Measurements from ENCODE around the gene LETMD1. TPM values are rescaled to one million over a fixed set of nuclear protein-coding genes. Genes with fewer than 3 reads are reported as not detected.

Gene LETMD1
- total and polyA plus RNA-seq, 2 of the 13 experiments (the other 11 are each of a cell fraction or from before 2014, with no cell fraction given), result 43.3 to 87.7 TPM

DNA sequence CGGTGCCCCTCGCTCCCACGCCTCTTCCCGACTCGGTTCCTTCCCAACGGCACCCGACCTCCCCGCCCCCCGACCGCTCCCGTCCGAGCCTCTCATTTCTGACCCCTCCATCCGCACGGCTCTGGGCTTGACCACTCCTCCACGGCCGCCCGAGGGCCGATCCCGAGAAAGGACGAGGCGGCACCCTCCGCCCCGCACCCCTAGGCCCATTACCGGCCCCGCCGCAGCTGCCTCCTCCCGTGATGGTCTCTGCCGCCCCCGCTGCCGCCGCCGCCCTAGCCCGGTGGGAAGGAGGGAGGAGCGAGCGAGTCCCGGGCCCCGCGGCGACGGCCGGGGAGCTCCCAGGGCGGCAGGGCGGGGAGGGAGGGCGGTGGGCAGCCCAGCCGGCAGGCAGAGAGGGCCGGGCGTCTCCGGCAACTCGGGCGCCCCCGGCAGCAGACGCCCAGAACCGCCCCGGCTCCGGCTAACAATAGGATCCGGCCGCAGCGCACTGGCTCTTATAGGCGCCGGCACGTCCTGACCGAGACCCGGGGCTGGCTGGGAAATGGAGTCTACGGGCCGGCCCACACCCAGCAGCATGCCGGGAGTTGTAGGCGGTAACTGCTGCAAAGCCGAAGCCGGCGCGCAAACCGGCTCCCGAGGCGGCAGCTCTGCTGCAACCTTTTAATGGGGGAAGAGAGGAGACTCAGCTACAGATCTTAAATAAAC is 35.2 kb downstream of the LETMD1 start, which contains the start of gene CSRNP2 (continued):
- TF ChIP-seq ZSCAN21 (CRISPR knock-in tag; IDR thresholded peaks at IDR 0.05; ENCODE audit: borderline replicate concordance) (peak; percentile 76; the same call in 1 of the 2 replicates), MYNN (CRISPR knock-in tag; IDR thresholded peaks at IDR 0.05; ENCODE audit: low read depth) (0 out of 2 replicates have a peak, but pooled peaks have one; percentile 21), NFYC (CRISPR knock-in tag; IDR thresholded peaks at IDR 0.05) (peak; percentile 28; the same call in 1 of the 2 replicates), GTF2F1 (IDR thresholded peaks at IDR 0.05; ENCODE audit: low read length) (peak; percentile 91), U2AF2 (IDR thresholded peaks at IDR 0.05; ENCODE audit: low read depth, low read length) (no peak), ZNF788 (CRISPR knock-in tag; IDR thresholded peaks at IDR 0.05; ENCODE audit: borderline replicate concordance) (peak; percentile 85), CBX1 (IDR thresholded peaks at IDR 0.05; ENCODE audit: low read depth) (no peak), ZNF251 (CRISPR knock-in tag; IDR thresholded peaks at IDR 0.05) (no peak), ZC3H4 (CRISPR knock-in tag; IDR thresholded peaks at IDR 0.05; ENCODE audit: borderline replicate concordance) (no peak), KAT7 (CRISPR knock-in tag; IDR thresholded peaks at IDR 0.05; ENCODE audit: borderline replicate concordance) (no peak; the same call in 1 of the 2 replicates), SRSF1 (optimal IDR thresholded peaks at IDR 0.05; ENCODE audit: low read depth, low read length) (peak; percentile 89), STAG1 (CRISPR knock-in tag; IDR thresholded peaks at IDR 0.05) (peak; percentile 15; the same call in 1 of the 2 replicates), MIER2 (CRISPR knock-in tag; IDR thresholded peaks at IDR 0.05) (no peak), BCL6 (CRISPR knock-in tag; IDR thresholded peaks at IDR 0.05) (peak; percentile 31; the same call in 1 of the 2 replicates), GATA4 (IDR thresholded peaks at IDR 0.05; ENCODE audit: borderline replicate concordance, low read depth) (peak; percentile 77), RFX3 (CRISPR knock-in tag; IDR thresholded peaks at IDR 0.05) (no peak), ZZZ3 (CRISPR knock-in tag; IDR thresholded peaks at IDR 0.05; ENCODE audit: borderline replicate concordance) (no peak; the same call in 1 of the 2 replicates), ZNF878 (CRISPR knock-in tag; IDR thresholded peaks at IDR 0.05) (no peak), YEATS4 (CRISPR knock-in tag; IDR thresholded peaks at IDR 0.05; ENCODE audit: borderline replicate concordance) (peak; percentile 66), CEBPB (IDR thresholded peaks at IDR 0.05; ENCODE audit: borderline replicate concordance, low read depth, low read length) (no peak)
- TF ChIP-seq, protein P1, sequence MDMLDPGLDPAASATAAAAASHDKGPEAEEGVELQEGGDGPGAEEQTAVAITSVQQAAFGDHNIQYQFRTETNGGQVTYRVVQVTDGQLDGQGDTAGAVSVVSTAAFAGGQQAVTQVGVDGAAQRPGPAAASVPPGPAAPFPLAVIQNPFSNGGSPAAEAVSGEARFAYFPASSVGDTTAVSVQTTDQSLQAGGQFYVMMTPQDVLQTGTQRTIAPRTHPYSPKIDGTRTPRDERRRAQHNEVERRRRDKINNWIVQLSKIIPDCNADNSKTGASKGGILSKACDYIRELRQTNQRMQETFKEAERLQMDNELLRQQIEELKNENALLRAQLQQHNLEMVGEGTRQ (IDR thresholded peaks at IDR 0.05; ENCODE audit: low read depth, low read length), result no peak
- TF ChIP-seq, protein P1 (CRISPR knock-in tag; IDR thresholded peaks at IDR 0.05; ENCODE audit: borderline replicate concordance), result peak; percentile 27; the same call in 1 of the 2 replicates
- TF ChIP-seq, protein P2, sequence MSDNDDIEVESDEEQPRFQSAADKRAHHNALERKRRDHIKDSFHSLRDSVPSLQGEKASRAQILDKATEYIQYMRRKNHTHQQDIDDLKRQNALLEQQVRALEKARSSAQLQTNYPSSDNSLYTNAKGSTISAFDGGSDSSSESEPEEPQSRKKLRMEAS (IDR thresholded peaks at IDR 0.05), result peak; percentile 56
- TF ChIP-seq, protein P3, sequence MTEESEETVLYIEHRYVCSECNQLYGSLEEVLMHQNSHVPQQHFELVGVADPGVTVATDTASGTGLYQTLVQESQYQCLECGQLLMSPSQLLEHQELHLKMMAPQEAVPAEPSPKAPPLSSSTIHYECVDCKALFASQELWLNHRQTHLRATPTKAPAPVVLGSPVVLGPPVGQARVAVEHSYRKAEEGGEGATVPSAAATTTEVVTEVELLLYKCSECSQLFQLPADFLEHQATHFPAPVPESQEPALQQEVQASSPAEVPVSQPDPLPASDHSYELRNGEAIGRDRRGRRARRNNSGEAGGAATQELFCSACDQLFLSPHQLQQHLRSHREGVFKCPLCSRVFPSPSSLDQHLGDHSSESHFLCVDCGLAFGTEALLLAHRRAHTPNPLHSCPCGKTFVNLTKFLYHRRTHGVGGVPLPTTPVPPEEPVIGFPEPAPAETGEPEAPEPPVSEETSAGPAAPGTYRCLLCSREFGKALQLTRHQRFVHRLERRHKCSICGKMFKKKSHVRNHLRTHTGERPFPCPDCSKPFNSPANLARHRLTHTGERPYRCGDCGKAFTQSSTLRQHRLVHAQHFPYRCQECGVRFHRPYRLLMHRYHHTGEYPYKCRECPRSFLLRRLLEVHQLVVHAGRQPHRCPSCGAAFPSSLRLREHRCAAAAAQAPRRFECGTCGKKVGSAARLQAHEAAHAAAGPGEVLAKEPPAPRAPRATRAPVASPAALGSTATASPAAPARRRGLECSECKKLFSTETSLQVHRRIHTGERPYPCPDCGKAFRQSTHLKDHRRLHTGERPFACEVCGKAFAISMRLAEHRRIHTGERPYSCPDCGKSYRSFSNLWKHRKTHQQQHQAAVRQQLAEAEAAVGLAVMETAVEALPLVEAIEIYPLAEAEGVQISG (CRISPR knock-in tag; IDR thresholded peaks at IDR 0.05), result peak; percentile 86
- TF ChIP-seq, protein P4, sequence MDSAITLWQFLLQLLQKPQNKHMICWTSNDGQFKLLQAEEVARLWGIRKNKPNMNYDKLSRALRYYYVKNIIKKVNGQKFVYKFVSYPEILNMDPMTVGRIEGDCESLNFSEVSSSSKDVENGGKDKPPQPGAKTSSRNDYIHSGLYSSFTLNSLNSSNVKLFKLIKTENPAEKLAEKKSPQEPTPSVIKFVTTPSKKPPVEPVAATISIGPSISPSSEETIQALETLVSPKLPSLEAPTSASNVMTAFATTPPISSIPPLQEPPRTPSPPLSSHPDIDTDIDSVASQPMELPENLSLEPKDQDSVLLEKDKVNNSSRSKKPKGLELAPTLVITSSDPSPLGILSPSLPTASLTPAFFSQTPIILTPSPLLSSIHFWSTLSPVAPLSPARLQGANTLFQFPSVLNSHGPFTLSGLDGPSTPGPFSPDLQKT (CRISPR knock-in tag; IDR thresholded peaks at IDR 0.05; ENCODE audit: borderline replicate concordance), result no peak
